Tongue (tissue), 2 donors: ENCODE measurements around the gene RNH1. TPM values are rescaled to one million over a fixed set of nuclear protein-coding genes. Genes with fewer than 3 reads are reported as not detected.
"Not testable (repeated sequence)": the region's sequence is repeated elsewhere in the genome, so short reads cannot be mapped to it uniquely, and the experiment has no call there.

Source experiments
- DNase-seq: peaks from one replicate; pipeline ENCODE4 v3.0.0-alpha.2; 2015
- total RNA-seq: library from RNA; depleted of rRNA; stranded (reverse); fragments of >200 nt; gene quantifications from one replicate; pipeline ENCODE4 v1.2.3, GENCODE V29; 2014

Gene RNH1
- total RNA-seq, 1 donor from 2014 or later, result 155 TPM

DNA sequence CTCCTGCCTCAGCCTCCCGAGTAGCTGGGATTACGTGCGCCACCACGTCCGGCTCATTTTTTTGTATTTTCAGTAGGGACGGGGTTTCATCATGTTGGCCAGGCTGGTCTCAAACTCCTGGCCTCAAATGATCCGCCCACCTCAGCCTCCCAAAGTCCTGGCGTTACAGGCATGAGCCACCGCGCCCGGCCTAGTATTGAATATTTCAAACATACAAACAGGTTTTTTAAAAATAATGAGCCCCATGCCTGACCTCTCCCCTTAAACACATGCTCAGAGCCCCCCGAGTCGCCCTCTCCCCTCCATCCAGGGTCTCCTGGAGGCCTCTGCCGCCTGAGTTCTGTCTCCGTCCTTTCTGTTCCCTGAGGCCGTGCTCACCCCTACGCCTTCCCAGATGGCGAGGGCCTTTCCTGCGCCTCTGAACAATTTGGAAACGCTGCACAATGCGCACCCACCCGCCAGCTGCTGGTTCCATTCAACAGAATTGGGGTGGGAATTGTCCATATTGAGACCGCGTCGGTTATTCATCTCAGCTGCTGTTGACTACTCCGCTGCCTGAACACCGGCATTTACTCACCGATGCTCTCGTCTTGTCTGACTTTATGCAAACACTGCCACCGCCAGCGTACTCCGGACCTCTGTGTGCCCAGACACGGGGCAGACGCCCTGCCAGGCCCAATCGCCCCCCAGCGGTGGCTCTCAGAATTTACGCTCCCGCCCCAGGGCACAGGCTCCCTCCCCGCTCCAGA lies 13.6 kb upstream of the RNH1 start:
- no peak for DNase-seq

DNA sequence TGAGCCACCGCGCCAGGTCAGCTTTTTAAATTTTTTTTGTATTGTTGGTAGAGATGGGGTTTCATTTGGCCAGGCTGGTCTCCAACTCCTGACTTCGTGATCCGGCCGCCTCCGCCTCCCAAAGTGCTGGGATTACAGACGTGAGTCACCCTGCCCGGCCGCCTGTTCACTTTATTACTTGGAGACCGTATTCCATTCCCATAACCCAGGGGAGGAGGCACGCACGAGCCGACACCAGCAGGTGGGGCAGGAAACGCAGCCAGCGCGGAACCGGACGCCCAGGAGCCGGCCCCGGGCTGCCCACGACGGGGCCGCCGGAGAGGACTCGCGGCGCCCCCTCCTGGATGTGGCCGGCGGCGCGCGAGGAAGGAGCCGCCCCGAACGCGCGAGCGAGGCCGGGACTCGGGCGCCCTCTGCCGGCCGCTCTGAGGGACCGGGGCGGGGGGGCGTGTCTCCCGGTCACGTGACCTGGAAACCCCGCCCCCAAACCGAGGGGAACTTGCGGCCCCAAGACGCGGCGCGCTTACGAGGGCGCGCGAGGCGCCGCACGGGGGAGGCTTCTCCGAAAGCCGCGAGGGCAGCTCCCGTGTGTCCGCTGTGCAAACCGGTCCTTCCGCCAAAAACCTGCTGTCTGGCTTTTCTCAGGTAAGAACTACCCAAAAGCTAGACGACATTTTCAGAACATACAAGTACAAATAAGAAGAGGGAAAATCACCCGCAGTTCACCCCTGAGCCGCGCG lies 11.6 kb upstream of the RNH1 start:
- peak; percentile 91 for DNase-seq

DNA sequence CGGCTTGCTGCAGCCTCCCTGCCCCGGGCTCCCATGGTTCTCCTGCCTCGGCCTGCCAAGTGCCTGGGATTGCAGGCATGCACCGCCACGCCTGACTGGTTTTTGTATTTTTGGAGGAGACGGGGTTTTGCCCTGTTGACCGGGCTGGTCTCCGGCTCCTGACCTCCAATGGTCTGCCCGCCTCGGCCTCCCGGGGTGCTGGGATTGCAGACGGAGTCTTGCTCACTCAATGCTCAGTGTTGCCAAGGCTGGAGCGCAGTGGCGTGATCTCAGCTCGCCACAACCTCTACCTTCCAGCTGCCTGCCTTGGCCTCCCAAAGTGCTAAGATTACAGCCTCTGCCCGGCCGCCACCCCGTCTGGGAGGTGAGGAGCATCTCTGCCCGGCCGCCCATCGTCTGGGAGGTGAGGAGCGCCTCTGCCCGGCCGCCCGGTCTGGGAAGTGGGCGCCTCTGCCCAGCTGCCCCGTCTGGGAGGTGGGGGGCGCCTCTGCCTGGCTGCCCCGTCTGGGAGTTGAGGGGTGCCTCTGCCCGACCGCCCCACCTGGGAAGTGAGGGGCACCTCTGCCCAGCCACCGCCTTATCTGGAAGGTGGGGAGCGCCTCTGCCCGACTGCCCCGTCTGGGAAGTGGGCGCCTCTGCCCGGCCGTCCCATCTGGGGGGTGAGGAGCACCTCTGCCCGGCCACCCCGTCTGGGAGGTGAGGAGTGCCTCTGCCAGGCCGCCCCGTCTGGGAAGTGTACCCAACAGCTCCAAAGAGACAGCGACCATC lies 10.1 kb upstream of the RNH1 start:
- DNase-seq, result not testable (repeated sequence)

DNA sequence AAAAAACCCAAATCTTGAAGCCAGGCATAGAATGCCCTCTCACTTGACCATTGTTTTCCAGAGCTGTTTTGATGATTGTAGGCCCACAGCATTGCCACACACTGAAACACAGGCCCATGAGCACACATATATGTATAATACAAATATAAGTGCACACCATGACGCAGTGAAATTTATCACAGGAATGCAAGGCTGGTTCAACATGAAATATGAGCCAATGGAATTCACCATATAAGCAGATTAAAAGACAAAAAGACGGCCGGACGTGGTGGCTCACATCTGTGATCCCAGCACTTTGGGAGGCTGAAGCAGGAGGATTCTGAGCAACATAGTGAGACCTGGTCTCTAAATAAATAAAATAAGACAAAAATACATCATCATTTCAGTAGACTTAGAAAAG lies 9.4 kb upstream of the RNH1 start:
- DNase-seq, result no peak

DNA sequence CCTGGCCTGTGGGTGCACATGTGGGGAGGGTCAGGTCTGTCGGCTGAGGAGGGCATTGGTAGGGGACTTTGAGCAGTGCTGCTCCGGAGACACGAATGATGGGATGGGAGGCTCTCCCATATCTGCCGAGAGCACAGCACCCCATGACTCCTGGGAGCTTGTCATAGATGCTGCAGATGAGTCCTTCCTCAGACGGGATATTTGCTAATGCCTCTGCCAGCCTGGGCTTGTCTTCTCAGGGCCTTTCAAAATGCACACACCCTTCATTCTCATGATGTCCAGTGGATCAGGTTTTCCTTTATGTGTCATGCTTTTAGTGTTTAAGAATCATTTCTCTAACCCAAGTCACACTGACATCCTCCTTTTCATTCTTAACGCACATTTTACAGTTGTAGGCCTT lies 8.1 kb upstream of the RNH1 start:
- no peak for DNase-seq

DNA sequence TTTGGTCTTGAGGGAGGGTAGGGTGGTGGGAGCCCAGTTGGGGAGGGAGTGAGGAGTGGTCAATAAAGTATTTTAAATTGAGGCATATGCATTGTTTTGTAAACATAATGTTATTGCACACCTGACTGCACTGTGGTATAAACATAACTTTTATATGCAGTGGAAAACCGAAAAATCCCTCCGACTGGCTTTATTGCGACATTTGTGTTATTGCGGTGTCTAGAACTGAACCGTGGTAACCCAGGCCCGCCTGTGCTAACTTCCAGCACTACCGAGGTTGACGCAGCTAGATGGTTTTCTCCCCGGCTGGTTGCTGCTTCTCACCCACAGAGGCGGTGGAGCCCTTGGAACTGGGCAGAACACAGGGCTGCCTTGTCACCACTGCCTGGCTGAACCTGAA lies 7.6 kb upstream of the RNH1 start:
- no peak for DNase-seq

DNA sequence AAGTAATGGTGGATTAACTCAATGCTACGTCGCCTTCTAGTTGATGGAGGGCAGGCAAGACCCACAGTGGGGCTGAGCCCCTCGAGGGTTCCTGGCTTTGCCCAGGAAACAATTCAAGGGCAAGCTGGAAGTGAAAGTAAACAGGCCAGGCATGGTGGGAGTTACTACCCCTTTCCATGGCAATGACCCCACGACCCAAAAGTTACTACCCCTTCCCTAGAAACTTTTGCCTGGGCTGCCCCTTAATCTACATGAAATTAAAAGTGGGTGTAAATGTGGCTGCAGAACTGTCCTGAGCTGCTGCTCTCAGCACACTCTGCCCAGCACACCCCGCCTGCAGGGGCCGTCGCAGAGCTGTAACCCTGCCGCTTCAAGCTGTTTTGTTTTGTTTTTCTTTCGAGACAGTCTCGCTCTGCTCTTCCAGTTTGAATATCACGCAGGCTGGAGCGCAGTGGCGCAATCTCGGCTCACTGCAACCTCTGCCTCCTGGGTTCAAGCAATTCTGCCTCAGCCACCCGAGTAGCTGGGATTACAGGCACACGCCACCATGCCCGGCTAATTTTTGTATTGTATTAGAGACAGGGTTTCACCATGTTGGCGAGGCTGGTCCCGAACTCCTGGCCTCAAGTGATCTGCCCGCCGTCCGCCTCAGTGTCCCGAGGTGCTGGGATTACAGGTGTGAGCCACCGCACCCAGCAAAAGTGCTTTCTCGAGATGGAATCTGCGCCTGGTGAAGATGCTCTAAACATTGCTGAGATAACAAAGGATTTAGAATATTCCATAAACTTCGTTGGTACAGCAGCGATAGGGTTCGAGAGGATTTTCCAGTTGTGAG lies 5.9 kb upstream of the RNH1 start:
- DNase-seq, result no peak

DNA sequence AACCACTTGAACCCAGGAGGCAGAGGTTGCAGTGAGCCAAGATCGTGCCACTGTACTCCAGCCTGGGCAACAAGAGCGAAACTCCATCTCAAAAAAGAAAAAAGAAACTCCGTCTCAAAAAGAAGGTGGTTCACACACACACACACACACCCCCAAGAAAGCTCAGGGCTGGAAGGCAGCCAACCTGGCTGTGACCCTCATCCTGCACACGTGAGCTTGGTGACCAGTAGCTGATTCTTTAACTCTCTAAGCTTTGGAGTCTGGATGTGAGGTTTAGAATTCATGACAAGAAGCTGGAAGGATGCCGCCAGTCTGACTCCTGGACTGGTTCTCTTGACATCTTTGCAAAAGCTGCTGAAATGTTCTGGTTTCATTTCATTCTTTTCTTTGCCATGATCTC lies 1.9 kb upstream of the RNH1 start:
- DNase-seq, result no peak

DNA sequence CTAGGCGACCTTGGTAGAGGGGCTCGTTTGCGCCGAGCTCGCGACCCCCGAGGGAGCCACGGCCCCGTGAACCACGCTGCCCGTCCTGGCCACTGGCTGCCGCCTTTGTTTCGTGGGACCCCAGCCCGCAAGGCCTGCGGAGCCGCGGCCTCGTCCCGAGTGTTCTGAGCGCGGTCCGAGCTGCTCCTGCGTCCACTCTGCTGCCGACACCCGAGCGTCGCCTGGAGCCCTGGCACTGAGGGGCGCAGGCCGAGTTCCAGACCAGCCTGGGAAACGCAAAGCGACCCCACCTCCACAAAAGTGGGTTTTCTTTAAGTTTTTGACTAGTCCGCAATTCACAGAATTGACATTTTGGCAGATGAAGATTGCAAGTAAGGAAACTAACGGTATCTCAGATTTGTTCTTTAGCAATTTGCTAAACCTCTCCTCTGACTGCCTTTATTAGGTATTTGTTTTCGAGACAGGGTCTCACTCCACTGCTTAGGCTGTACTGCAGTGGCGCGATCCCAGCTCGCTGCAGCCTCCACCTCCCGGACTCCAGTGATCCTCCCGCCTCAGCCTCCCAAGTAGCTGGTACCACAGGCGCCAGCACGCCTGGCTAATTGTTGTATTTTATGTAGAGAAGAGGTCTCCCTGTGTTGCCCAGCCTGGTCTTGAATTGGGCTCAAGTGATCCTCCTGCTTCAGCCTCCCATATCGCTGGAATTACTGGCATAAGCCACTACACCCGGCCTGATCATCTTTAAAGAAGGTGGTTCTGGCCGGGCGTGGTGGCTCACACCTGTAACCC lies 879 bp upstream of the RNH1 start:
- DNase-seq, result no peak

DNA sequence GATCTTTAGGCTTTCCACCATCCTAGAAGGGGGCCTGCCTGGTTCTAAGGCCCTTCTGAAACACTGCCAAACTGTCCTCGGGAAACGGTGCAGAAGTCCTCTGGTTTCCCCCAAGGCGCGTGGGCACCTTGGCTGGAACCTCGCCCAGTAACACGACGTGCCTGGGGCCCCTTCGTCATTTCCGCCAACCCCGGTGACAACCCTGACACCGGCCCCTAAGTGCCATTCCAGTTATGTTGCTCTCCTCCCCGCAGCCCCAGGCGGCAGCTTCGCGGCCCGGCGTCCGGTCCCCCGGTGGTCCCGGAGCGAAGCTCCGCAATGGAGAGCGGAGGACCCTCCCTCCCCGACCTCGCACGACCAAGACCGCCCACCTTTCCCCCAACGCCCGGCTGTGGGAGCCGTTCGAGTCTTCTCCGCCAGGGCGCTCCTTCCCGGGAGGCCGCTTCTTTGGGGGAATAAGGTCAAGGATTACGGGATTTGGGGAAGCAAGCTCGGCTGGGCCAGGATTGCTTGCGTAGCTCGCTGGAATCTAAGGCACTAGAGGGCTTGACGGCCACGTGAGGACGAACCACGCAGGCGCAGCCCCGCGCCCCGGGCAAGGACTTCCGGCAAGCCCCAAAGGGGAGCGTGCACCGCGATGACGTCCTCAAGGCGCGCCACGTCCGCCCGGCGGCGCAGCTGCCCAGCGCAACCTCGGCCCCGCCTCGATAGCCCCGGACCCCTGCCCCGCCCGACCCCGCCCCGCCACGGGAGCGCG lies 626 bp downstream of the RNH1 start:
- DNase-seq, result peak; percentile 99

DNA sequence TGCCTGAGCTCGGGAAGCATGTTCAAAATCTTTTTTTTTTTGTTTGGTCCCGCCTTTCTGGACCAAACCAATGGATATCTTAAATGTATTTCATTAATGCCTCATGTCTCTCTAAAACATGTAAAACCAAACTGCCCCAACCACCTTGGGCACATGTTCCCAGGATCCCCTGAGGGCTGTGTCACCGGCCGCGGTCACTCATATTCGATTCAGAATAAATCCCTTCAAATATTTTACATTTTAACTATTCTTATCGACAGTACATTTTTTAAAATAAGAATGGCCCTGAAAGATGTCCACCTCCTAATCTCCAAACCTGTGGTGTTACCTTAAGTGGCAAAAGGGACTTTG lies 2.1 kb downstream of the RNH1 start:
- no peak for DNase-seq

DNA sequence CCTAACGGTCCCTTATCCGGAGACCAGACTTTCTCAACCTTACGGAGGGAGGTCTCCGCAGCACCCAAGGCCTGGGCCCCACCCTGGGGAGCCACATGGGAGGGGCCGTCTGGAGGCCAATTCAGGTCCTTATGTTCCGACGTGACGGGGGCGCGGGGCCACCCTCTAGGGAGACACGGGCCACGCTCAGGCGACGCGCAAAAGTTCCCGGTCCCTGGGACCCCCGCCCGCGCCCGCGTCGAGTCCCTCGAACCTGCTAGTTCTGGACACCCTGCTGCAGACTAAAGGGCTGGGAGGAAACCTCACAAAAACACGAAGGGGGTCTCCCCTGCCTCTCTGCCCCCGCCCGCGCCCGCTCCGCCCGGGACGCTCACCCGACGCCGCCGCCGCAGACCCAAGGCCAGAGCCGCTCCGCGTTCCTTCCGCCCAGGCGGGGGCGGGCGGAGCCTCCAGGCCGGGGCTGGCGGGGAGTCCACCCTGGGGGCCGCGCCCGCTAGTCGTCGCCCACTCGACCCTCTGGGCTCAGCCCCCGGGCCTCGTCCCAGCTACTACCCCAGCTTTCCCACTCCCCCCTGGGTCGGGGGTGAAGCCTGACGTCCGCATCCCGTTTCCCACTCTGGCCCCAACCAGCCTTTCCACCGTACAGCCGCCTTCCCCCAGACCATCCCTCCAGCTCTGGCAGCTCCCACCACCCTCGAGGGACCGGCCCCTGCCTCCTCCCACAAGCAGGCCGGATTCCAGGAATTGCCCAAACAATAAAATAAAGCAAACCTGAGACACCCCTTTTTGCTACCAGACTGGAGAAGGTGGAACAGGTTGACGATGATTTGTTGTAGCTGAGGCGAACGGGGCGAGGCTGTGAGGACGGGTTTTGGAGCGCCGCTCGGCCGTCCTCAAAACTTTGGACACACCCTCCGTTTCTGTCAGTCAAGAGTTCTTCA lies 2.7 kb downstream of the RNH1 start:
- peak; percentile 75 for DNase-seq

DNA sequence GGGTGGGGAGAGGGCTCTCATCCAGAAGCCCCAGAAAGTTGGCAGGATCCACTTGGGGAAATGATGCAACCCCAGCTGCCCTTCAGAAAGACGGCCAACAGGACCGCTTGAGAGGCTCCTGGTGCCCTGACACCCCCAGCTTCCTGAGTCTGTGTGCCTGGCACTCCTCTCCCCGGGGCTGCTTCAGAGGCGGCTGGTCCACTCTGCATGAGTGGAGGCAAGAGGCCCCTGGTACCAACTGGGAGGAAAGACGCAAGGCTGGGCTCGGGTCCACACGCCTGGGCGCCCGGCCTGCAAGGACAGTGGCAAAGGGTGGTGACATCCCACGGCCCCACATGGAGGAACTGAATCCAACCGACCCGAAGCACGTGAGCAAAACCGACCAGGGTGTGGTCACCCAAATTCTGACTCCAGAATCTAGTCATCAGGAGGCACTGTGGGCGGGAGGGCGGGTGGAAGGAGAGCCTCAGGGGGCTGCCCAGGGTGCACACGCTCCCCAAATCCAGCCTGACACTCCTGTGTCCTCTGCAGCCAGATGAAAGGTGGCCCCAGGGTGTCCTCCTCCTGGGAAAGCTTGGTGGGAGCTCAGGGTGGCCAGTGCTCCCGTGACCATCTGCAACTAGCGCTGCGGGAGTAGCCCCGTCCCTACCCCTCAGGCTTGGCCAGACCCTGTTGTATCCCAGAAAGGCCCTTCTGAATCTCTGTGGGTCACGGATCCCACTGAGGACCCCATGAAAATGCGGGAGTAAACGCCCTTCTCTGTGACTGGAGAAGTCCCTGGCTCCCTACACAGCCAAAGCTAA lies 3.7 kb downstream of the RNH1 start:
- no peak for DNase-seq

DNA sequence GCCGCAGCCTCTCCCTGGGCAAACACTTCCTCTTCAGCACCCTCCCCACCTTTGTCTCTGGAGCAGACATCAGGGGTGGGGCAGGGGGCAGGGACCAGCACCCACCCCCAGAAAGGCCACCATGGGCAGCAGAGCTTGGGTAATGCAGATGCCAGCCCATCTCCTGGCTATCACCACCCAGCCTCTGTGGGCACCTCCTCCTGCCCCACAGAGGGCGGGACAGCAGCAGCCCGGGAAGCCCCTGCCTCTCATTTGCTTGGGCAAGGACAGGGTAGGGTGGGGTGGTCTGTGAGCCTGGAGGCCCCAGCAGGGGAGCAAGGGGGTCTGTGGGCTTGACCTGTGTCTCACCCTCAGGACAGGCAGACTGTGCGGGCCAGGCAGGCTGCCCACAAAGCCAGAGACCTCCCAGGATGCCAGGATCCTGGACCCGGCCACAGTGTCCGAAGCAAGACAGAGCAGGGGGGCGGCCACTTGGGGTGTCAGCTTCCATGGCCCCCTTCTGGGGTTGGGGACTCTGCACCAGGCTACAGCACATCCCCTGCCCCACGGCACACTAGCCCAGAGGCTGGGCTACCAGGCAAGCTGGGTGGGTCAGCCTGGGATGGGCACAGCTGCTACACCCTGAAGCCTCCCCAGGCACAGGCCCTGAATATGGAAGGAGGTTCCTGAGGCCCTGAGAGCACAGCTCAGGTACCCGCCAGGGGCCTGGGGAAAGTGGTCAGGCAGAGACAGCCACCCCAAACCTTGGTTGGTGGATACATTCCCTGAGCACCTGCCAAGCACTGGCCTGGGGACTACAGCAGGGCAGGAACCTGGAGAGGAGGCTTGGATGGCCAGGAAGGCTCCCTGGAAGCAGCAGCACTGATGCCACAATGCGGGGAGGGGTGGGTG lies 4.5 kb downstream of the RNH1 start:
- DNase-seq, result no peak

DNA sequence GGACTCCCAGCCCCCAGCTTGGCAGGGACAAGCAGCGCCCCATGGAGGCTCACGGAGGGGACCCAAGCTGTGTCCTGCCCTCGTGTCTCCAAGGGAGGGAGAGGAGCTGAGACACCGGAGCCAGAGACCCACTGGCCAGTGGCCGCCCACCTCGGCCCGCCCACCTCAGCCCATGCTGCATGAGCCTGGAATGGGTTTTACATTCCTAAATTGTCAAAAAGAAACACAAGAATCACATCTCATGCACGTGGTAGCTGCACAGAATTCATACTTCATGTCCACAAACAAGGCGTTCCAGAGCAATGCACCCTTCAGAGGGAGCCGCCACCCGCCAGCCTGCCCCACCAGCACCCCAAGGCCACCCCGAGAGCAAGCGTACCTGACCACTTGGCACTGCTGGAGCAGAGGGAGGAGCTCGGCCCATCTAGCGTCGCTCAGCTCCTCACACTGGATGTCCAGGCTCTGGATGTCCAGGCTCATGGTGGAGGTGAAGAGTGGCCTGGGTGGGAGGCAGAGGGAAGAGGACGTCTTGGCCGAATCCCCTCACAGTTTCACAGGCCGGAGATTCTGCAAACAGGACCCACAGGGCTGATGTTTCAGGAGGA lies 5.3 kb downstream of the RNH1 start:
- no peak for DNase-seq

DNA sequence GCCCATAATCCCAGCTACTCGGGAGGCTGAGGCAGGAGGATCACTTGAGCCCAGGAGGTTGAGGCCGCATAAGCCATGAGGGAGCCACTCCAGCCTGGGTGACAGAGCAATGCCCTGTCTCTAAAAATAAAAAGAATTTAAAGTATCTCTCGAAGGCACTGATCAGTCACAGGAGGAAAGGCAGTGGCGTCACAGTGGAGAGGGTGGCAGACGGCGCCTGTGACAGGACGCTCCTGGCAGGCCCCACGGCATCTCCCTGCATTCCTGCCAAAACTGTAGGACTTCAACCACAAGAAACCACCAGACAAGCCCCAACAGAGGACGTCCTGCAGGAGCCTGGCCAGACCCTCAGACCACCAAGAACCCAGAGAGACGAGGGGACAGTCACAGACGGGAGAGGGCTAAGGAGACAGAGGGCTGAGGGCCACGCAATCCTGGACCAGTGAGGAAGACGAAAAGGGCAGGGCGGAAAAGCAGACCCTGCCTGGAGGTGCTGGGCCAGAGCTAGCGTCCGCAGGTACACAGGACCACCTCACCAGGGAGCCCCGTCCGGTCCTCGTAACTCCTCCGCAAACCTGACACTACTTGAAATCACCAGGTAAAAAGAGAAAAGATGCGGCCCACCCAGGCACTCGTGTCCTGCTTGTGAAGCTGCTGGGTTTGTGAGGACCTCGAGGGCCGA lies 5.9 kb downstream of the RNH1 start:
- no peak for DNase-seq
